Endothelial cell of umbilical vein (primary cell): ENCODE results near the gene TRIM69. TPM values are rescaled to one million over a fixed set of nuclear protein-coding genes. Genes with fewer than 3 reads are reported as not detected.

Experiments used
- BruUV-seq: library from RNA; stranded (reverse); fragments of 400-500 nt; replicated peaks from 2 replicates; lab custom pipeline; 2021; lab: Mats Ljungman, UMichigan
- CTCF ChIA-PET: fragments of 300-600, 350-600 bp; sonication (Branson Sonifier 250); formaldehyde crosslinking; loops from one replicate; lab custom pipeline; 2021; ENCODE audit warnings: antibody characterized with exemption, inconsistent platforms; lab: Charles Lee
- POLR2A ChIA-PET: fragments of 300-600, 350-600 bp; sonication (Branson Sonifier 250); formaldehyde crosslinking; loops from one replicate; lab custom pipeline; 2021; ENCODE audit warnings: antibody characterized with exemption, inconsistent platforms; lab: Charles Lee
- DNase-seq: peaks from one replicate; pipeline ENCODE4 v3.0.0-alpha.2; 2011; ENCODE audit warnings: low read depth, low spot score
- FAIRE-seq: peaks from 2 replicates; lab custom pipeline; 2011; peaks lifted over from hg19 to GRCh38; lab: Jason Lieb, UNC
- H2AFZ ChIP-seq: 2 replicates; pipeline ENCODE4 v1.6.0; 2012; ENCODE audit warnings: low read depth, low read length, control low read depth, inconsistent platforms
- H3K27ac ChIP-seq: 2 replicates; pipeline ENCODE4 v1.5.1; 2011; ENCODE audit warnings: low read depth, mild to moderate bottlenecking, control low read depth, low read length, moderate library complexity; ENCODE audit not compliant: insufficient read depth
- H3K27me3 ChIP-seq, 2 experiments: 2 replicates each; pipeline versions ENCODE4 v1.6.0 to v1.6.1; 2011; ENCODE audit warnings: low read length in 2 of 2, mixed read lengths in 1 of 2; ENCODE audit not compliant: control insufficient read depth in 2 of 2, insufficient read depth in 2 of 2
- H3K36me3 ChIP-seq, 2 experiments: 2 replicates in 1 of 2; 3 replicates in 1 of 2; pipeline ENCODE4 v1.5.1; 2011; ENCODE audit warnings: low read length in 2 of 2, mild to moderate bottlenecking in 1 of 2, moderate library complexity in 1 of 2; ENCODE audit not compliant: control insufficient read depth in 2 of 2, insufficient read depth in 2 of 2; ENCODE audit errors: extremely low read depth in 1 of 2
- H3K4me1 ChIP-seq: 3 replicates; pipeline ENCODE4 v1.5.1; 2011; ENCODE audit warnings: mild to moderate bottlenecking, low read length; ENCODE audit not compliant: control insufficient read depth, insufficient read depth; ENCODE audit errors: extremely low read depth
- H3K4me2 ChIP-seq: 2 replicates; pipeline ENCODE4 v1.6.1; 2011; ENCODE audit warnings: low read length, control low read depth, mixed read lengths; ENCODE audit not compliant: insufficient read depth
- H3K4me3 ChIP-seq, 3 experiments: fragments of 200-600 bp in 1 of 3; sonication (generic), shearing (Covaris generic) in 1 of 3; replicated peaks in 1 of 3; 2 replicates each; pipeline ENCODE4 v1.5.1; 2011 to 2016; ENCODE audit warnings: control low read depth in 3 of 3, low read length in 3 of 3, mild to moderate bottlenecking in 2 of 3, inconsistent platforms in 1 of 3, low read depth in 1 of 3, moderate library complexity in 1 of 3; ENCODE audit not compliant: insufficient read depth in 1 of 3
- H3K79me2 ChIP-seq: 2 replicates; pipeline ENCODE4 v1.6.0; 2012; ENCODE audit warnings: low read length, inconsistent platforms; ENCODE audit not compliant: control insufficient read depth, insufficient read depth
- H3K9ac ChIP-seq: replicated peaks from 2 replicates; pipeline ENCODE3; 2011; ENCODE audit warnings: low read length, control low read depth; ENCODE audit not compliant: insufficient read depth; ENCODE audit errors: extremely low read depth
- H3K9me1 ChIP-seq: replicated peaks from 3 replicates; pipeline ENCODE4 v1.6.0; 2011; ENCODE audit warnings: mild to moderate bottlenecking, low read length; ENCODE audit not compliant: control insufficient read depth, insufficient read depth; ENCODE audit errors: extremely low read depth
- H3K9me3 ChIP-seq: replicated peaks from 2 replicates; pipeline ENCODE4 v1.5.1; 2012; ENCODE audit warnings: low read length, inconsistent platforms; ENCODE audit not compliant: control insufficient read depth, insufficient read depth
- H4K20me1 ChIP-seq: replicated peaks from 2 replicates; pipeline ENCODE3; 2011; ENCODE audit warnings: mild to moderate bottlenecking, low read length; ENCODE audit not compliant: control insufficient read depth, insufficient read depth; ENCODE audit errors: extremely low read depth
- CTCF ChIP-seq, 2 donors: IDR thresholded peaks; 1 replicate in 1 of 2; 2 replicates in 1 of 2; pipeline ENCODE4 v1.5.1; 2011; ENCODE audit warnings: low read length in 2 of 2, mild to moderate bottlenecking in 2 of 2, moderate library complexity in 2 of 2, control low read depth in 1 of 2, inconsistent platforms in 1 of 2, low read depth in 1 of 2; ENCODE audit not compliant: insufficient read depth in 1 of 2; ENCODE audit errors: extremely low read depth in 1 of 2
- EZH2 ChIP-seq: IDR thresholded peaks from 2 replicates; pipeline ENCODE4 v1.6.1; 2012; ENCODE audit warnings: borderline replicate concordance, low read depth, mild to moderate bottlenecking, moderate library complexity, low read length, inconsistent platforms; ENCODE audit not compliant: severe bottlenecking
- FOS ChIP-seq: IDR thresholded peaks from 2 replicates; pipeline ENCODE4 v1.6.1; 2011; ENCODE audit warnings: mild to moderate bottlenecking, low read length, moderate library complexity, borderline replicate concordance; ENCODE audit not compliant: insufficient read depth
- GATA2 ChIP-seq: IDR thresholded peaks from 2 replicates; pipeline ENCODE4 v1.7.0; 2011; ENCODE audit warnings: low read depth, mild to moderate bottlenecking, moderate library complexity, mixed read lengths, low read length; ENCODE audit not compliant: insufficient read length, insufficient read depth
- JUN ChIP-seq: IDR thresholded peaks from 2 replicates; pipeline ENCODE4 v1.6.1; 2011; ENCODE audit warnings: borderline replicate concordance, low read depth; ENCODE audit not compliant: insufficient read length, insufficient read depth
- MYC ChIP-seq: IDR thresholded peaks from one replicate; pipeline ENCODE4 v1.6.1; 2011; ENCODE audit warnings: mild to moderate bottlenecking, low read depth, low read length
- POLR2A ChIP-seq: IDR thresholded peaks from 2 replicates; pipeline ENCODE4 v1.6.1; 2012; ENCODE audit warnings: low read depth, mild to moderate bottlenecking, control low read depth, low read length
- POLR2AphosphoS5 ChIP-seq: IDR thresholded peaks from 2 replicates; pipeline ENCODE4 v1.6.1; 2012; ENCODE audit warnings: low read depth, mild to moderate bottlenecking, control low read depth, low read length, moderate library complexity; ENCODE audit not compliant: insufficient read depth
- dilution Hi-C: fragments of 300-500 bp; cut with MboI; formaldehyde crosslinking; loops from one replicate; pipeline ENCODE4 v1.15.0; 2019; ENCODE audit warnings: low sequenced_read_pairs; ENCODE audit not compliant: extremely low pct_ligation_motif_present
- intact Hi-C: fragments of 100-400 bp; cut with micrococcal nuclease; formaldehyde crosslinking; loops from one replicate; pipeline ENCODE4 v1.10.0; 2022
- polyA plus RNA-seq, 4 experiments: library from polyadenylated mRNA; depleted of rRNA in 3 of 4; stranded (reverse) in 3 of 4; unstranded in 1 of 4; fragments of >200 nt; gene quantifications; 2 replicates each; pipeline versions ENCODE4 v1.2.1 to v1.2.3, GENCODE V29; 2011 to 2012; ENCODE audit warnings: missing spikeins in 1 of 4
- total RNA-seq: library from RNA; stranded (reverse); gene quantifications from 2 replicates; pipeline ENCODE4 v1.2.3, GENCODE V29; 2021
- TF ChIP-seq, protein P1 (sequence below): IDR thresholded peaks from 2 replicates; pipeline ENCODE4 v1.6.1; 2011; ENCODE audit not compliant: insufficient read depth, insufficient read length

The TRIM69 gene
- total and polyA plus RNA-seq, 2 donors (not counting 3 experiments of a cell fraction or from before 2014, with no cell fraction given) = 4.8 to 13.0 TPM

GRCh38 chr15:44811337-44811736 lies 75.0 kb downstream of the TRIM69 start:
- H3K9ac ChIP-seq = no peak overlapping the region
- no peak overlapping the region for H3K4me3 ChIP-seq
- ChIA-PET POLR2A (no interaction called here), CTCF (no interaction called here)
- dilution Hi-C loops = no loop called here
- no peak overlapping the region for H3K4me2 ChIP-seq
- H3K27me3 ChIP-seq = peaks cover 0 to 3% of the 10 kb centered on the region in 2 experiments
- no peaks in the 10 kb centered on the region for H3K79me2 ChIP-seq
- intact Hi-C loops = no loop called here
- no peaks in the 10 kb centered on the region for H3K9me3 ChIP-seq
- no peak overlapping the region for H2AFZ ChIP-seq
- H3K4me1 ChIP-seq = no peaks in the 10 kb centered on the region
- H4K20me1 ChIP-seq = no peaks in the 10 kb centered on the region
- BruUV-seq = no TSS peak
- no peak for FAIRE-seq
- H3K36me3 ChIP-seq = no peaks in the 10 kb centered on the region
- TF ChIP-seq POLR2A (no peak), FOS (no peak), EZH2 (no peak), POLR2AphosphoS5 (no peak), GATA2 (no peak), MYC (no peak), CTCF (IDR thresholded peaks at IDR 0.05; ENCODE audit: extremely low read depth in 1 of 2, insufficient read depth in 1 of 2, low read depth in 1 of 2, low read length in 2 of 2) (no peak), JUN (no peak)
- TF ChIP-seq, protein P1, sequence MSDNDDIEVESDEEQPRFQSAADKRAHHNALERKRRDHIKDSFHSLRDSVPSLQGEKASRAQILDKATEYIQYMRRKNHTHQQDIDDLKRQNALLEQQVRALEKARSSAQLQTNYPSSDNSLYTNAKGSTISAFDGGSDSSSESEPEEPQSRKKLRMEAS = no peak
- H3K27ac ChIP-seq = no peak overlapping the region
- H3K9me1 ChIP-seq = no peaks in the 10 kb centered on the region
- no peak for DNase-seq
